HEK293T (cell line): Measurements from ENCODE around the gene CDK14.

Source experiments
- ARNT ChIP-seq: fragments of 450-650 bp; IDR thresholded peaks from 2 replicates; pipeline ENCODE4 v1.6.1; 2017; ENCODE audit warnings: mild to moderate bottlenecking
- BHLHE40 ChIP-seq: fragments of 450-650 bp; IDR thresholded peaks from 2 replicates; pipeline ENCODE4 v1.6.1; 2016; ENCODE audit warnings: mild to moderate bottlenecking, moderate library complexity, borderline replicate concordance
- FOXA1 ChIP-seq: fragments of 450-650 bp; IDR thresholded peaks from 2 replicates; pipeline ENCODE4 v1.6.1; 2016; ENCODE audit warnings: mild to moderate bottlenecking
- FOXK2 ChIP-seq: fragments of 450-650 bp; IDR thresholded peaks from 2 replicates; pipeline ENCODE4 v1.6.1; 2016; ENCODE audit warnings: mild to moderate bottlenecking
- HDGF ChIP-seq: fragments of 450-650 bp; IDR thresholded peaks from 2 replicates; pipeline ENCODE4 v1.6.1; 2017; ENCODE audit warnings: antibody characterized with exemption, borderline replicate concordance
- PKNOX1 ChIP-seq: fragments of 450-650 bp; IDR thresholded peaks from 2 replicates; pipeline ENCODE4 v1.6.1; 2016
- SP1 ChIP-seq: fragments of 450-650 bp; IDR thresholded peaks from 2 replicates; pipeline ENCODE4 v1.6.1; 2017
- SUZ12 ChIP-seq: fragments of 450-650 bp; IDR thresholded peaks from 2 replicates; pipeline ENCODE4 v1.6.1; 2016; ENCODE audit warnings: mild to moderate bottlenecking
- TARDBP ChIP-seq: fragments of 450-650 bp; IDR thresholded peaks from 2 replicates; pipeline ENCODE4 v1.6.1; 2016
- ZNF384 ChIP-seq: fragments of 450-650 bp; IDR thresholded peaks from 2 replicates; pipeline ENCODE4 v1.6.1; 2016

- TF ChIP-seq TARDBP (no peak), ZNF384 (no peak), ARNT (no peak), SUZ12 (no peak), FOXA1 (no peak), SP1 (no peak), HDGF (no peak), FOXK2 (no peak), PKNOX1 (no peak), BHLHE40 (no peak)
Measured at GRCh38 chr7:90668992-90669391, 72.9 kb downstream of the CDK14 start.
